GM23338 (cell line): Measurements from ENCODE around the gene ZBTB20.

Source experiments
- CREB1 ChIP-seq: fragments of 250-450 bp; sonication (Bioruptor Pico); IDR thresholded peaks from 2 replicates; pipeline ENCODE4 v1.5.0; 2020; ENCODE audit warnings: low read depth, mild to moderate bottlenecking, moderate library complexity
- EZH2 ChIP-seq: fragments of 200-600 bp; sonication (generic); IDR thresholded peaks from one replicate; pipeline ENCODE4 v1.8.0; 2017; ENCODE audit warnings: antibody characterized with exemption, mild to moderate bottlenecking, low read depth; ENCODE audit not compliant: unreplicated experiment
- EZH2phosphoT487 ChIP-seq: fragments of 200-600 bp; sonication (generic); IDR thresholded peaks from one replicate; pipeline ENCODE4 v1.8.1; 2018; ENCODE audit warnings: antibody characterized with exemption; ENCODE audit not compliant: unreplicated experiment
- JUNB ChIP-seq: IDR thresholded peaks from one replicate; pipeline ENCODE4 v1.6.1; 2016; ENCODE audit warnings: antibody characterized with exemption; ENCODE audit not compliant: unreplicated experiment
- NANOG ChIP-seq: IDR thresholded peaks from 2 replicates; pipeline ENCODE4 v1.6.1; 2016; ENCODE audit warnings: antibody characterized with exemption, borderline replicate concordance
- POLR2AphosphoS5 ChIP-seq: IDR thresholded peaks from 2 replicates; pipeline ENCODE4 v1.6.1; 2016; ENCODE audit warnings: antibody characterized with exemption, low read depth
- STAT1 ChIP-seq: IDR thresholded peaks from one replicate; pipeline ENCODE4 v1.6.1; 2016; ENCODE audit warnings: antibody characterized with exemption; ENCODE audit not compliant: unreplicated experiment
- ZNF114 ChIP-seq: fragments of 250-450 bp; sonication (Bioruptor Pico); IDR thresholded peaks from 2 replicates; pipeline ENCODE4 v1.5.0; 2020; ENCODE audit warnings: mild to moderate bottlenecking, moderate library complexity
- ZNF331 ChIP-seq: fragments of 250-450 bp; sonication (Bioruptor Pico); IDR thresholded peaks from 2 replicates; pipeline ENCODE4 v1.5.0; 2020; ENCODE audit warnings: low read depth, mild to moderate bottlenecking, moderate library complexity
- TF ChIP-seq, protein P1 (sequence below), 2 experiments: fragments of 200-600 bp in 1 of 2; sonication (generic) in 1 of 2; conservative IDR thresholded peaks; 2 replicates each; pipeline versions ENCODE4 v1.5.1 to v1.6.1; 2016 to 2017; ENCODE audit warnings: antibody characterized with exemption in 2 of 2, low read depth in 2 of 2, mild to moderate bottlenecking in 2 of 2, moderate library complexity in 1 of 2
- TF ChIP-seq, protein P2 (sequence below): IDR thresholded peaks from 2 replicates; pipeline ENCODE4 v1.6.1; 2016; ENCODE audit warnings: antibody characterized with exemption
- TF ChIP-seq, protein P3 (sequence below): IDR thresholded peaks from one replicate; pipeline ENCODE4 v1.6.1; 2018; ENCODE audit warnings: antibody characterized with exemption; ENCODE audit not compliant: unreplicated experiment

DNA sequence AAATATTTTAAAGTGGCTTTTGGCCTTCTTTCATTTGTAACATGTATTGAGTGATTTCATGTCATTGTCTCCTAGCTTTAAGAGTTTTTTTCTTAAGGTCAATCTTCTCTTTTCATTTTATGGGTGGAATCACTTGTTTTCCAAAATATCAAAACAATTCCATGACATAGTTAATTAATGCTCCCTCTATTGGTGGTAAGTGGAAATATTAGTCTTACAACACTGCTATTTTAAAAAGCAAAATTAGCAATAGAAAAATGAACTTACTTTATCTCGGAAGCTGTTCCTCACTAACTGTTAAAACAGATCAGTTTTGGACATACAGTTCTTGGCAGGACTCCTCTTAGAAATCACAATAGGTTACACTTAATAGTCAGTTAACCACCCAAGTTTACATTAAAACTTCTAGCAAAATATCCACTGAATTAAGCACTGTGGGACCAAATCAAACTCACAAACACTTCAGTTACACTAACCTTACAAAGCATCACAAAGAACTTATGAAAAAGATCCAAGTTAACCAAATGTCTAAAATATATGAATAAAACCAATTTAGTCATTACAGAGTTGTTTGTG, 810.9 kb downstream of the ZBTB20 start:
- TF ChIP-seq, protein P1, sequence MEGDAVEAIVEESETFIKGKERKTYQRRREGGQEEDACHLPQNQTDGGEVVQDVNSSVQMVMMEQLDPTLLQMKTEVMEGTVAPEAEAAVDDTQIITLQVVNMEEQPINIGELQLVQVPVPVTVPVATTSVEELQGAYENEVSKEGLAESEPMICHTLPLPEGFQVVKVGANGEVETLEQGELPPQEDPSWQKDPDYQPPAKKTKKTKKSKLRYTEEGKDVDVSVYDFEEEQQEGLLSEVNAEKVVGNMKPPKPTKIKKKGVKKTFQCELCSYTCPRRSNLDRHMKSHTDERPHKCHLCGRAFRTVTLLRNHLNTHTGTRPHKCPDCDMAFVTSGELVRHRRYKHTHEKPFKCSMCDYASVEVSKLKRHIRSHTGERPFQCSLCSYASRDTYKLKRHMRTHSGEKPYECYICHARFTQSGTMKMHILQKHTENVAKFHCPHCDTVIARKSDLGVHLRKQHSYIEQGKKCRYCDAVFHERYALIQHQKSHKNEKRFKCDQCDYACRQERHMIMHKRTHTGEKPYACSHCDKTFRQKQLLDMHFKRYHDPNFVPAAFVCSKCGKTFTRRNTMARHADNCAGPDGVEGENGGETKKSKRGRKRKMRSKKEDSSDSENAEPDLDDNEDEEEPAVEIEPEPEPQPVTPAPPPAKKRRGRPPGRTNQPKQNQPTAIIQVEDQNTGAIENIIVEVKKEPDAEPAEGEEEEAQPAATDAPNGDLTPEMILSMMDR (conservative IDR thresholded peaks at IDR 0.05; ENCODE audit: low read depth in 2 of 2), result peak in 1 of 2 experiments; percentile 70; a peak in 3 of 4 replicates
- no peak for TF ChIP-seq ZNF114 (CRISPR knock-in tag)
- TF ChIP-seq, protein P2, sequence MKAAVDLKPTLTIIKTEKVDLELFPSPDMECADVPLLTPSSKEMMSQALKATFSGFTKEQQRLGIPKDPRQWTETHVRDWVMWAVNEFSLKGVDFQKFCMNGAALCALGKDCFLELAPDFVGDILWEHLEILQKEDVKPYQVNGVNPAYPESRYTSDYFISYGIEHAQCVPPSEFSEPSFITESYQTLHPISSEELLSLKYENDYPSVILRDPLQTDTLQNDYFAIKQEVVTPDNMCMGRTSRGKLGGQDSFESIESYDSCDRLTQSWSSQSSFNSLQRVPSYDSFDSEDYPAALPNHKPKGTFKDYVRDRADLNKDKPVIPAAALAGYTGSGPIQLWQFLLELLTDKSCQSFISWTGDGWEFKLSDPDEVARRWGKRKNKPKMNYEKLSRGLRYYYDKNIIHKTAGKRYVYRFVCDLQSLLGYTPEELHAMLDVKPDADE, result no peak
- TF ChIP-seq, protein P3, sequence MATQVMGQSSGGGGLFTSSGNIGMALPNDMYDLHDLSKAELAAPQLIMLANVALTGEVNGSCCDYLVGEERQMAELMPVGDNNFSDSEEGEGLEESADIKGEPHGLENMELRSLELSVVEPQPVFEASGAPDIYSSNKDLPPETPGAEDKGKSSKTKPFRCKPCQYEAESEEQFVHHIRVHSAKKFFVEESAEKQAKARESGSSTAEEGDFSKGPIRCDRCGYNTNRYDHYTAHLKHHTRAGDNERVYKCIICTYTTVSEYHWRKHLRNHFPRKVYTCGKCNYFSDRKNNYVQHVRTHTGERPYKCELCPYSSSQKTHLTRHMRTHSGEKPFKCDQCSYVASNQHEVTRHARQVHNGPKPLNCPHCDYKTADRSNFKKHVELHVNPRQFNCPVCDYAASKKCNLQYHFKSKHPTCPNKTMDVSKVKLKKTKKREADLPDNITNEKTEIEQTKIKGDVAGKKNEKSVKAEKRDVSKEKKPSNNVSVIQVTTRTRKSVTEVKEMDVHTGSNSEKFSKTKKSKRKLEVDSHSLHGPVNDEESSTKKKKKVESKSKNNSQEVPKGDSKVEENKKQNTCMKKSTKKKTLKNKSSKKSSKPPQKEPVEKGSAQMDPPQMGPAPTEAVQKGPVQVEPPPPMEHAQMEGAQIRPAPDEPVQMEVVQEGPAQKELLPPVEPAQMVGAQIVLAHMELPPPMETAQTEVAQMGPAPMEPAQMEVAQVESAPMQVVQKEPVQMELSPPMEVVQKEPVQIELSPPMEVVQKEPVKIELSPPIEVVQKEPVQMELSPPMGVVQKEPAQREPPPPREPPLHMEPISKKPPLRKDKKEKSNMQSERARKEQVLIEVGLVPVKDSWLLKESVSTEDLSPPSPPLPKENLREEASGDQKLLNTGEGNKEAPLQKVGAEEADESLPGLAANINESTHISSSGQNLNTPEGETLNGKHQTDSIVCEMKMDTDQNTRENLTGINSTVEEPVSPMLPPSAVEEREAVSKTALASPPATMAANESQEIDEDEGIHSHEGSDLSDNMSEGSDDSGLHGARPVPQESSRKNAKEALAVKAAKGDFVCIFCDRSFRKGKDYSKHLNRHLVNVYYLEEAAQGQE, result no peak
- TF ChIP-seq EZH2, result no peak
- no peak for TF ChIP-seq POLR2AphosphoS5
- TF ChIP-seq CREB1 (CRISPR knock-in tag), result no peak
- TF ChIP-seq NANOG, result no peak
- no peak for TF ChIP-seq STAT1
- no peak for TF ChIP-seq EZH2phosphoT487
- no peak for TF ChIP-seq JUNB
- TF ChIP-seq ZNF331 (CRISPR knock-in tag), result no peak
